K562 (cell line): ENCODE data around the gene MRPL11. TPM values are rescaled to one million over a fixed set of nuclear protein-coding genes. Genes with fewer than 3 reads are reported as not detected.

Source experiments
- BCOR ChIP-seq: fragments of 450-650 bp; IDR thresholded peaks from 2 replicates; pipeline ENCODE4 v1.6.1; 2016
- BDP1 ChIP-seq: IDR thresholded peaks from 3 replicates; pipeline ENCODE4 v1.6.1; 2011; ENCODE audit not compliant: insufficient read length, insufficient read depth
- CEBPB ChIP-seq: fragments of 450-650 bp; IDR thresholded peaks from 2 replicates; pipeline ENCODE4 v1.6.1; 2016; ENCODE audit warnings: missing genetic modification characterization, missing compliant biosample characterization
- CREM ChIP-seq: IDR thresholded peaks from 2 replicates; pipeline ENCODE4 v1.6.1; 2014; ENCODE audit warnings: antibody characterized with exemption, low read depth
- CTBP1 ChIP-seq: fragments of 450-650 bp; IDR thresholded peaks from 2 replicates; pipeline ENCODE4 v1.6.1; 2016; ENCODE audit warnings: borderline replicate concordance
- CXXC5 ChIP-seq: fragments of 250-450 bp; sonication (Bioruptor Pico); IDR thresholded peaks from 2 replicates; pipeline ENCODE4 v1.8.0; 2022; ENCODE audit warnings: inconsistent platforms, mild to moderate bottlenecking, moderate library complexity
- ETV1 ChIP-seq: fragments of 450-650 bp; conservative IDR thresholded peaks from 2 replicates; pipeline ENCODE4 v1.6.1; 2016; ENCODE audit warnings: missing genetic modification characterization, control low read depth, low read depth, missing compliant biosample characterization
- GATAD2B ChIP-seq: fragments of 450-650 bp; IDR thresholded peaks from 2 replicates; pipeline ENCODE4 v1.6.1; 2017; ENCODE audit warnings: mild to moderate bottlenecking, borderline replicate concordance
- KAT2B ChIP-seq: IDR thresholded peaks from one replicate; pipeline ENCODE4 v1.6.1; 2012; ENCODE audit warnings: low read depth, mild to moderate bottlenecking, control low read depth, inconsistent platforms, low read length, moderate library complexity
- KHSRP ChIP-seq: fragments of 450-650 bp; IDR thresholded peaks from 2 replicates; pipeline ENCODE4 v1.6.1; 2017
- KLF16 ChIP-seq: IDR thresholded peaks from 2 replicates; pipeline ENCODE4 v1.6.1; 2016; ENCODE audit warnings: antibody characterized with exemption
- OTX1 ChIP-seq: fragments of 450-650 bp; formaldehyde crosslinking; IDR thresholded peaks from 2 replicates; pipeline ENCODE4 v1.4.0; 2022; ENCODE audit warnings: mild to moderate bottlenecking
- POLR2A ChIP-seq: fragments of 450-650 bp; conservative IDR thresholded peaks from 2 replicates; pipeline ENCODE4 v1.6.1; 2016
- PRMT5 ChIP-seq: sonication (generic); formaldehyde crosslinking; IDR thresholded peaks from 2 replicates; pipeline ENCODE4 v1.5.0; 2020; ENCODE audit warnings: missing genetic modification reagents
- RCOR1 ChIP-seq, 2 experiments: IDR thresholded peaks; 2 replicates each; pipeline ENCODE4 v1.6.1; 2012; ENCODE audit warnings: low read depth in 2 of 2, low read length in 2 of 2, borderline replicate concordance in 1 of 2, improper control_type of control experiment in 1 of 2
- TAF7 ChIP-seq: fragments of 450-650 bp; IDR thresholded peaks from 2 replicates; pipeline ENCODE4 v1.6.1; 2016; ENCODE audit warnings: missing genetic modification characterization, missing compliant biosample characterization
- ZKSCAN3 ChIP-seq: fragments of 250-450 bp; sonication (Bioruptor Pico); IDR thresholded peaks from 2 replicates; pipeline ENCODE4 v1.4.0; 2020
- polyA plus RNA-seq, 8 experiments: library from polyadenylated mRNA; depleted of rRNA in 4 of 8; stranded (reverse) in 5 of 8; unstranded in 3 of 8; fragments of >200 nt; fragmentation: Nextera tagmentation in 2 of 8; fragmentation: Illumina TruSeq in 1 of 8; extraction: Ambion mirVana in 2 of 8; extraction: Trizol in 1 of 8; gene quantifications; 2 replicates each; pipeline versions ENCODE4 v1.2.1 to v1.2.3, GENCODE V29; 2011 to 2014; ENCODE audit warnings: inconsistent platforms in 1 of 8, missing spikeins in 1 of 8
- total RNA-seq, 7 experiments: library from RNA; depleted of rRNA in 6 of 7; stranded (reverse); fragments of >200 nt in 6 of 7; fragmentation: Illumina TruSeq in 2 of 7; extraction: Trizol in 2 of 7; gene quantifications; 2 replicates each; pipeline versions ENCODE4 v1.2.1 to v1.2.3, GENCODE V29; 2011 to 2021; ENCODE audit warnings: low replicate concordance in 1 of 7
- TF ChIP-seq, protein P1 (sequence below): sonication (generic); formaldehyde crosslinking; IDR thresholded peaks from 2 replicates; pipeline ENCODE4 v1.8.1; 2023; ENCODE audit warnings: mild to moderate bottlenecking, missing genetic modification reagents
- TF ChIP-seq, protein P2 (sequence below), 3 experiments: IDR thresholded peaks in 2 of 3; conservative IDR thresholded peaks in 1 of 3; 2 replicates each; pipeline ENCODE4 v1.5.1; 2011 to 2012; ENCODE audit warnings: low read length in 3 of 3, mild to moderate bottlenecking in 3 of 3, control low read depth in 2 of 3, improper control_type of control experiment in 1 of 3, inconsistent platforms in 1 of 3, low read depth in 1 of 3, mixed read lengths in 1 of 3, moderate library complexity in 1 of 3; ENCODE audit not compliant: insufficient read depth in 2 of 3
- TF ChIP-seq, protein P3 (sequence below): sonication (generic); formaldehyde crosslinking; IDR thresholded peaks from 2 replicates; pipeline ENCODE4 v1.8.0; 2022; ENCODE audit warnings: mild to moderate bottlenecking, missing genetic modification reagents
- TF ChIP-seq, protein P4 (sequence below): fragments of 450-650 bp; formaldehyde crosslinking; IDR thresholded peaks from 2 replicates; pipeline ENCODE4 v1.4.0; 2020; ENCODE audit warnings: mild to moderate bottlenecking, moderate library complexity

Gene MRPL11
- total and polyA plus RNA-seq, 9 of the 15 experiments (the other 6 are each of a cell fraction or from before 2014, with no cell fraction given) = 33.0 to 173 (median 91.9) TPM

DNA sequence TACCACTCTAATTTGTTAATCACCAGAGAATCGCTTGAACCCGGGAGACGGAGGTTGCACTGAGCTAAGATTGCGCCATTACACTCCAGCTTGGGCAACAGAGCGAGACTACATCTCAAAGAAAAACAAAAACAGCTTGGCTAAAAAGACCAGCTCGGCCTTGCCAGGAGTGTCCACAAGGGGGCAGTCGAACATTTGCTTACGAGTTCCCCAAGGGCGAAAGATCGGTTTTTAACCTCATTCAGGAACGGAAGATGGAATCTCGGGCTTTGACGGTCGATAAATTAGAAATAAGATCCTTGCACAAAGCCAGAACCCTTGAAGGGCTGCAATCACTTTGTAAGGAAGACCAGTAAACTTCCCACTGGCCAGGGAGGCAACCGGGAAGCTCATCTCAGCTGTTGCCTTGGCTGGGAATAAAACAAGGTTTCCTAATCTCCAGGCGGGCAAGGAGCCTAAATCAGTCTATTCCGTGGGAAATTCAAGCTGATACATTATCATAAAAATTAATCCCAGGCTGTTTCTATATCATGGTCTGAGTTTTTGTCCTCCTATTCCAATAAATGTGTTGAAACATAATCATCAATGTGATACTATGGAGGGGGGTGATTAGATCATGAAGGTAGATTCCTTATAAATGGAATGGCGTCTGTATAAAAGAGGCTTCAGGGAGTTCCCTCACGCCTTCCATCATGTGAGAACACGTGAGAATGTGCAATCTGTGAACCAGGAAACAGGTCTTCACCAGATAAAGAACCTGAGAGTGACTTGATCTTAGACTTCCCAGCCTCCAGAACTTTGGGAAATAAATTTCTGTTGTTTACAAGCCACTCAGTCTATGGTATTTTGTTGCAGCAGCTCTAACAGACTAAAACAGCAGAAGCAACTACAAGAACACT, 52.2 kb downstream of the MRPL11 start (continued):
- TF ChIP-seq ETV1 (tag) (0 out of 2 replicates have a peak, but pooled peaks have one; percentile 10), BDP1 (no peak), CREM (peak; percentile 59; the same call in 1 of the 2 replicates), POLR2A (no peak), KLF16 (peak; percentile 40; the same call in 1 of the 2 replicates), TAF7 (tag) (no peak), OTX1 (CRISPR knock-in tag) (no peak), CXXC5 (CRISPR knock-in tag) (no peak), GATAD2B (no peak), BCOR (no peak), ZKSCAN3 (no peak), KAT2B (no peak), KHSRP (no peak), CEBPB (tag) (peak; percentile 95), RCOR1 (IDR thresholded peaks at IDR 0.05; ENCODE audit: borderline replicate concordance in 1 of 2, low read depth in 2 of 2, low read length in 2 of 2) (peak in 1 of 2 experiments; percentile 74; a peak in 1 of 4 replicates), PRMT5 (CRISPR knock-in tag) (no peak), CTBP1 (peak; percentile 35; the same call in 1 of the 2 replicates)
- TF ChIP-seq, protein P1, sequence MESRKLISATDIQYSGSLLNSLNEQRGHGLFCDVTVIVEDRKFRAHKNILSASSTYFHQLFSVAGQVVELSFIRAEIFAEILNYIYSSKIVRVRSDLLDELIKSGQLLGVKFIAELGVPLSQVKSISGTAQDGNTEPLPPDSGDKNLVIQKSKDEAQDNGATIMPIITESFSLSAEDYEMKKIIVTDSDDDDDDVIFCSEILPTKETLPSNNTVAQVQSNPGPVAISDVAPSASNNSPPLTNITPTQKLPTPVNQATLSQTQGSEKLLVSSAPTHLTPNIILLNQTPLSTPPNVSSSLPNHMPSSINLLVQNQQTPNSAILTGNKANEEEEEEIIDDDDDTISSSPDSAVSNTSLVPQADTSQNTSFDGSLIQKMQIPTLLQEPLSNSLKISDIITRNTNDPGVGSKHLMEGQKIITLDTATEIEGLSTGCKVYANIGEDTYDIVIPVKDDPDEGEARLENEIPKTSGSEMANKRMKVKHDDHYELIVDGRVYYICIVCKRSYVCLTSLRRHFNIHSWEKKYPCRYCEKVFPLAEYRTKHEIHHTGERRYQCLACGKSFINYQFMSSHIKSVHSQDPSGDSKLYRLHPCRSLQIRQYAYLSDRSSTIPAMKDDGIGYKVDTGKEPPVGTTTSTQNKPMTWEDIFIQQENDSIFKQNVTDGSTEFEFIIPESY (CRISPR knock-in tag) = peak; percentile 43; the same call in 1 of the 2 replicates
- TF ChIP-seq, protein P2, sequence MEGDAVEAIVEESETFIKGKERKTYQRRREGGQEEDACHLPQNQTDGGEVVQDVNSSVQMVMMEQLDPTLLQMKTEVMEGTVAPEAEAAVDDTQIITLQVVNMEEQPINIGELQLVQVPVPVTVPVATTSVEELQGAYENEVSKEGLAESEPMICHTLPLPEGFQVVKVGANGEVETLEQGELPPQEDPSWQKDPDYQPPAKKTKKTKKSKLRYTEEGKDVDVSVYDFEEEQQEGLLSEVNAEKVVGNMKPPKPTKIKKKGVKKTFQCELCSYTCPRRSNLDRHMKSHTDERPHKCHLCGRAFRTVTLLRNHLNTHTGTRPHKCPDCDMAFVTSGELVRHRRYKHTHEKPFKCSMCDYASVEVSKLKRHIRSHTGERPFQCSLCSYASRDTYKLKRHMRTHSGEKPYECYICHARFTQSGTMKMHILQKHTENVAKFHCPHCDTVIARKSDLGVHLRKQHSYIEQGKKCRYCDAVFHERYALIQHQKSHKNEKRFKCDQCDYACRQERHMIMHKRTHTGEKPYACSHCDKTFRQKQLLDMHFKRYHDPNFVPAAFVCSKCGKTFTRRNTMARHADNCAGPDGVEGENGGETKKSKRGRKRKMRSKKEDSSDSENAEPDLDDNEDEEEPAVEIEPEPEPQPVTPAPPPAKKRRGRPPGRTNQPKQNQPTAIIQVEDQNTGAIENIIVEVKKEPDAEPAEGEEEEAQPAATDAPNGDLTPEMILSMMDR (IDR thresholded peaks at IDR 0.05 in 2 of 3, conservative IDR thresholded peaks at IDR 0.05 in 1 of 3; ENCODE audit: insufficient read depth in 2 of 3, low read depth in 1 of 3, low read length in 3 of 3) = peak; percentile 85 to 95 (median 94)
- TF ChIP-seq, protein P3, sequence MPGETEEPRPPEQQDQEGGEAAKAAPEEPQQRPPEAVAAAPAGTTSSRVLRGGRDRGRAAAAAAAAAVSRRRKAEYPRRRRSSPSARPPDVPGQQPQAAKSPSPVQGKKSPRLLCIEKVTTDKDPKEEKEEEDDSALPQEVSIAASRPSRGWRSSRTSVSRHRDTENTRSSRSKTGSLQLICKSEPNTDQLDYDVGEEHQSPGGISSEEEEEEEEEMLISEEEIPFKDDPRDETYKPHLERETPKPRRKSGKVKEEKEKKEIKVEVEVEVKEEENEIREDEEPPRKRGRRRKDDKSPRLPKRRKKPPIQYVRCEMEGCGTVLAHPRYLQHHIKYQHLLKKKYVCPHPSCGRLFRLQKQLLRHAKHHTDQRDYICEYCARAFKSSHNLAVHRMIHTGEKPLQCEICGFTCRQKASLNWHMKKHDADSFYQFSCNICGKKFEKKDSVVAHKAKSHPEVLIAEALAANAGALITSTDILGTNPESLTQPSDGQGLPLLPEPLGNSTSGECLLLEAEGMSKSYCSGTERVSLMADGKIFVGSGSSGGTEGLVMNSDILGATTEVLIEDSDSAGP (CRISPR knock-in tag) = no peak
- TF ChIP-seq, protein P4, sequence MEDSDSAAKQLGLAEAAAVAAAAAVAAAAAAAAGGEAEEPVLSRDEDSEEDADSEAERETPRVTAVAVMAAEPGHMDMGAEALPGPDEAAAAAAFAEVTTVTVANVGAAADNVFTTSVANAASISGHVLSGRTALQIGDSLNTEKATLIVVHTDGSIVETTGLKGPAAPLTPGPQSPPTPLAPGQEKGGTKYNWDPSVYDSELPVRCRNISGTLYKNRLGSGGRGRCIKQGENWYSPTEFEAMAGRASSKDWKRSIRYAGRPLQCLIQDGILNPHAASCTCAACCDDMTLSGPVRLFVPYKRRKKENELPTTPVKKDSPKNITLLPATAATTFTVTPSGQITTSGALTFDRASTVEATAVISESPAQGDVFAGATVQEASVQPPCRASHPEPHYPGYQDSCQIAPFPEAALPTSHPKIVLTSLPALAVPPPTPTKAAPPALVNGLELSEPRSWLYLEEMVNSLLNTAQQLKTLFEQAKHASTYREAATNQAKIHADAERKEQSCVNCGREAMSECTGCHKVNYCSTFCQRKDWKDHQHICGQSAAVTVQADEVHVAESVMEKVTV (CRISPR knock-in tag) = peak; percentile 58
